ENCODE data around the gene ENSA.
"Not testable (repeated sequence)": the region's sequence is repeated elsewhere in the genome, so short reads cannot be mapped to it uniquely, and the experiment has no call there.

Gene ENSA

GRCh38 chr1:150580966-150581365 is 48.4 kb downstream of the ENSA start:
- not testable (repeated sequence) for DNase-seq (ENCODE audit: low read depth)

- DNase-seq (ENCODE audit: low read depth): no peak
Observed at GRCh38 chr1:150579945-150580642, 49.3 kb downstream of the ENSA start.

GRCh38 chr1:150579110-150579944 is 50.1 kb downstream of the ENSA start, which contains the start of gene MCL1:
MCL1 (minus strand) TSS chr1:150579610; CDS start chr1:150579530, 80 bp downstream.
- peak; percentile 73 for DNase-seq (ENCODE audit: low read depth)

GRCh38 chr1:150578272-150579109 is 50.9 kb downstream of the ENSA start:
- peak; percentile 78 for DNase-seq (ENCODE audit: low read depth)

- no peak for DNase-seq (ENCODE audit: low read depth)
Observed at GRCh38 chr1:150577557-150578271, 51.7 kb downstream of the ENSA start.

- no peak for DNase-seq (ENCODE audit: low read depth)
Observed at GRCh38 chr1:150576794-150577556, 52.4 kb downstream of the ENSA start.

GRCh38 chr1:150576367-150576711 is 53.1 kb downstream of the ENSA start:
- DNase-seq (ENCODE audit: low read depth): no peak

- no peak for DNase-seq (ENCODE audit: low read depth)
Observed at GRCh38 chr1:150575518-150576366, 53.7 kb downstream of the ENSA start.

- no peak for DNase-seq (ENCODE audit: low read depth)
Observed at GRCh38 chr1:150575072-150575489, 54.3 kb downstream of the ENSA start.

GRCh38 chr1:150574260-150575071 is 54.9 kb downstream of the ENSA start:
- DNase-seq (ENCODE audit: low read depth): no peak

- not testable (repeated sequence) for DNase-seq (ENCODE audit: low read depth)
Observed at GRCh38 chr1:150573648-150574071, 55.8 kb downstream of the ENSA start.

GRCh38 chr1:150572918-150573647 is 56.3 kb downstream of the ENSA start:
- no peak for DNase-seq (ENCODE audit: low read depth)

All from non-pigmented ciliary epithelial cell (primary cell).